ENCODE measurements around the gene GSPT1.
A peak's percentile ranks its signal among the peaks of the same experiment; 100 is the strongest.
"Not testable (repeated sequence)": the region's sequence is repeated elsewhere in the genome, so short reads cannot be mapped to it uniquely, and the experiment has no call there.

Gene GSPT1

GRCh38 chr16:11835891-11836649, 79.7 kb downstream of the GSPT1 start:
- no peaks in the 10 kb centered on the region for H3K9me3 ChIP-seq (ENCODE audit: control insufficient read depth in 1 of 2, low read length in 2 of 2)
- no peak overlapping the region for H3K9ac ChIP-seq (ENCODE audit: low read depth in 1 of 2, low read length in 2 of 2)
- peaks cover 23 to 57% of the 10 kb centered on the region in 2 donors for H3K36me3 ChIP-seq (ENCODE audit: control insufficient read depth in 1 of 2, insufficient read depth in 2 of 2, low read length in 2 of 2)
- no peak overlapping the region for H3K27ac ChIP-seq (ENCODE audit: low read depth, low read length)
- no peaks in the 10 kb centered on the region for H3K27me3 ChIP-seq (ENCODE audit: control insufficient read depth in 1 of 2, insufficient read depth in 2 of 2, low read length in 2 of 2)
- no peak overlapping the region for H3K4me3 ChIP-seq (ENCODE audit: low read depth in 1 of 2, low read length in 2 of 2)
- no peaks in the 10 kb centered on the region for H3K4me1 ChIP-seq (ENCODE audit: control insufficient read depth in 1 of 2, insufficient read depth in 2 of 2, low read length in 2 of 2)

GRCh38 chr16:11835309-11835708, 80.4 kb downstream of the GSPT1 start:
- no peak overlapping the region for H3K9ac ChIP-seq (ENCODE audit: low read depth in 1 of 2, low read length in 2 of 2)
- H3K4me3 ChIP-seq (ENCODE audit: low read depth in 1 of 2, low read length in 2 of 2), result no peak overlapping the region
- peaks cover 16 to 49% of the 10 kb centered on the region in 2 donors for H3K36me3 ChIP-seq (ENCODE audit: control insufficient read depth in 1 of 2, insufficient read depth in 2 of 2, low read length in 2 of 2)
- H3K9me3 ChIP-seq (ENCODE audit: control insufficient read depth in 1 of 2, low read length in 2 of 2), result no peaks in the 10 kb centered on the region
- H3K4me1 ChIP-seq (ENCODE audit: control insufficient read depth in 1 of 2, insufficient read depth in 2 of 2, low read length in 2 of 2), result no peaks in the 10 kb centered on the region
- no peaks in the 10 kb centered on the region for H3K27me3 ChIP-seq (ENCODE audit: control insufficient read depth in 1 of 2, insufficient read depth in 2 of 2, low read length in 2 of 2)
- H3K27ac ChIP-seq (ENCODE audit: low read depth, low read length), result no peak overlapping the region

GRCh38 chr16:11833951-11834695, 81.6 kb downstream of the GSPT1 start:
- Histone ChIP-seq H3K9ac (ENCODE audit: low read depth in 1 of 2, low read length in 2 of 2) (no peak overlapping the region), H3K4me3 (ENCODE audit: low read depth in 1 of 2, low read length in 2 of 2) (no peak overlapping the region), H3K27ac (ENCODE audit: low read depth, low read length) (no peak overlapping the region), H3K27me3 (ENCODE audit: control insufficient read depth in 1 of 2, insufficient read depth in 2 of 2, low read length in 2 of 2) (no peaks in the 10 kb centered on the region), H3K4me1 (ENCODE audit: control insufficient read depth in 1 of 2, insufficient read depth in 2 of 2, low read length in 2 of 2) (no peaks in the 10 kb centered on the region), H3K36me3 (ENCODE audit: control insufficient read depth in 1 of 2, insufficient read depth in 2 of 2, low read length in 2 of 2) (peaks cover 9 to 38% of the 10 kb centered on the region in 2 donors), H3K9me3 (ENCODE audit: control insufficient read depth in 1 of 2, low read length in 2 of 2) (no peaks in the 10 kb centered on the region)

- Histone ChIP-seq H3K4me1 (ENCODE audit: control insufficient read depth in 1 of 2, insufficient read depth in 2 of 2, low read length in 2 of 2) (peaks cover 6 to 8% of the 10 kb centered on the region in 2 donors), H3K9me3 (ENCODE audit: control insufficient read depth in 1 of 2, low read length in 2 of 2) (no peaks in the 10 kb centered on the region), H3K9ac (ENCODE audit: low read depth in 1 of 2, low read length in 2 of 2) (no peak overlapping the region), H3K36me3 (ENCODE audit: control insufficient read depth in 1 of 2, insufficient read depth in 2 of 2, low read length in 2 of 2) (no peaks in the 10 kb centered on the region), H3K27me3 (ENCODE audit: control insufficient read depth in 1 of 2, insufficient read depth in 2 of 2, low read length in 2 of 2) (no peaks in the 10 kb centered on the region), H3K27ac (ENCODE audit: low read depth, low read length) (no peak overlapping the region), H3K4me3 (ENCODE audit: low read depth in 1 of 2, low read length in 2 of 2) (no peak overlapping the region)
Measured at GRCh38 chr16:11828696-11829095, 87.1 kb downstream of the GSPT1 start.

GRCh38 chr16:11825520-11826165, 90.1 kb downstream of the GSPT1 start:
- H3K4me3 ChIP-seq (ENCODE audit: low read depth in 1 of 2, low read length in 2 of 2); H3K9me3 ChIP-seq (ENCODE audit: control insufficient read depth in 1 of 2, low read length in 2 of 2); H3K36me3 ChIP-seq (ENCODE audit: control insufficient read depth in 1 of 2, insufficient read depth in 2 of 2, low read length in 2 of 2); H3K4me1 ChIP-seq (ENCODE audit: control insufficient read depth in 1 of 2, insufficient read depth in 2 of 2, low read length in 2 of 2); H3K9ac ChIP-seq (ENCODE audit: low read depth in 1 of 2, low read length in 2 of 2); H3K27me3 ChIP-seq (ENCODE audit: control insufficient read depth in 1 of 2, insufficient read depth in 2 of 2, low read length in 2 of 2); H3K27ac ChIP-seq (ENCODE audit: low read depth, low read length): not testable (repeated sequence)

GRCh38 chr16:11824362-11824761, 91.4 kb downstream of the GSPT1 start:
- Histone ChIP-seq H3K4me1 (ENCODE audit: control insufficient read depth in 1 of 2, insufficient read depth in 2 of 2, low read length in 2 of 2) (peaks cover 6 to 13% of the 10 kb centered on the region in 2 donors), H3K9ac (ENCODE audit: low read depth in 1 of 2, low read length in 2 of 2) (no peak overlapping the region), H3K27ac (ENCODE audit: low read depth, low read length) (no peak overlapping the region), H3K9me3 (ENCODE audit: control insufficient read depth in 1 of 2, low read length in 2 of 2) (no peaks in the 10 kb centered on the region), H3K36me3 (ENCODE audit: control insufficient read depth in 1 of 2, insufficient read depth in 2 of 2, low read length in 2 of 2) (no peaks in the 10 kb centered on the region), H3K27me3 (ENCODE audit: control insufficient read depth in 1 of 2, insufficient read depth in 2 of 2, low read length in 2 of 2) (no peaks in the 10 kb centered on the region), H3K4me3 (ENCODE audit: low read depth in 1 of 2, low read length in 2 of 2) (no peak overlapping the region)

GRCh38 chr16:11823645-11824044, 92.1 kb downstream of the GSPT1 start:
- H3K27me3 ChIP-seq (ENCODE audit: control insufficient read depth in 1 of 2, insufficient read depth in 2 of 2, low read length in 2 of 2); H3K4me3 ChIP-seq (ENCODE audit: low read depth in 1 of 2, low read length in 2 of 2); H3K36me3 ChIP-seq (ENCODE audit: control insufficient read depth in 1 of 2, insufficient read depth in 2 of 2, low read length in 2 of 2); H3K9ac ChIP-seq (ENCODE audit: low read depth in 1 of 2, low read length in 2 of 2); H3K9me3 ChIP-seq (ENCODE audit: control insufficient read depth in 1 of 2, low read length in 2 of 2); H3K27ac ChIP-seq (ENCODE audit: low read depth, low read length): not testable (repeated sequence)
- H3K4me1 ChIP-seq (ENCODE audit: control insufficient read depth in 1 of 2, insufficient read depth in 2 of 2, low read length in 2 of 2), result peaks cover 6 to 13% of the 10 kb centered on the region in 2 donors

- no peaks in the 10 kb centered on the region for H3K36me3 ChIP-seq (ENCODE audit: control insufficient read depth in 1 of 2, insufficient read depth in 2 of 2, low read length in 2 of 2)
- no peaks in the 10 kb centered on the region for H3K9me3 ChIP-seq (ENCODE audit: control insufficient read depth in 1 of 2, low read length in 2 of 2)
- H3K4me3 ChIP-seq (ENCODE audit: low read depth in 1 of 2, low read length in 2 of 2), result no peak overlapping the region
- H3K27ac ChIP-seq (ENCODE audit: low read depth, low read length), result no peak overlapping the region
- H3K9ac ChIP-seq (ENCODE audit: low read depth in 1 of 2, low read length in 2 of 2), result peak overlapping the region in 1 of 2 donors; percentile 25
- no peaks in the 10 kb centered on the region for H3K27me3 ChIP-seq (ENCODE audit: control insufficient read depth in 1 of 2, insufficient read depth in 2 of 2, low read length in 2 of 2)
- H3K4me1 ChIP-seq (ENCODE audit: control insufficient read depth in 1 of 2, insufficient read depth in 2 of 2, low read length in 2 of 2), result peaks cover 6 to 12% of the 10 kb centered on the region in 2 donors
Measured at GRCh38 chr16:11819798-11820197, 96.0 kb downstream of the GSPT1 start.

GRCh38 chr16:11818970-11819369, 96.8 kb downstream of the GSPT1 start:
- not testable (repeated sequence) for H3K9me3 ChIP-seq (ENCODE audit: control insufficient read depth in 1 of 2, low read length in 2 of 2); H3K27me3 ChIP-seq (ENCODE audit: control insufficient read depth in 1 of 2, insufficient read depth in 2 of 2, low read length in 2 of 2); H3K27ac ChIP-seq (ENCODE audit: low read depth, low read length); H3K4me1 ChIP-seq (ENCODE audit: control insufficient read depth in 1 of 2, insufficient read depth in 2 of 2, low read length in 2 of 2); H3K9ac ChIP-seq (ENCODE audit: low read depth in 1 of 2, low read length in 2 of 2); H3K4me3 ChIP-seq (ENCODE audit: low read depth in 1 of 2, low read length in 2 of 2); H3K36me3 ChIP-seq (ENCODE audit: control insufficient read depth in 1 of 2, insufficient read depth in 2 of 2, low read length in 2 of 2)
